ENCODE results near the gene TTC3.
"Not testable (repeated sequence)": the region's sequence is repeated elsewhere in the genome, so short reads cannot be mapped to it uniquely, and the experiment has no call there.

The TTC3 gene

GRCh38 chr21:37072988-37073416 lies at the start of gene TTC3, which contains the start of gene PIGP:
TSS of gene TTC3 (plus strand) at chr21:37073254. CDS start at chr21:37087258, 14,004 bp downstream.
TSS of gene PIGP (minus strand) at chr21:37073071. CDS start at chr21:37072515, 556 bp downstream.
- peak within 1 kb of the TSS; percentile 96 for H3K27ac Mint-ChIP-seq
- peaks cover 6% of the 10 kb centered on the region for H3K36me3 Mint-ChIP-seq
- H3K9me3 Mint-ChIP-seq (ENCODE audit: low read depth) = no peaks in the 10 kb centered on the region
- H3K4me1 Mint-ChIP-seq (ENCODE audit: low read depth) = peaks cover 57% of the 10 kb centered on the region
- H3K4me3 Mint-ChIP-seq = peak within 1 kb of the TSS; percentile 95
- no peaks in the 10 kb centered on the region for H3K27me3 Mint-ChIP-seq

GRCh38 chr21:37026499-37026898 lies 46.6 kb upstream of the TTC3 start:
- no peak overlapping the region for H3K27ac Mint-ChIP-seq
- H3K9me3 Mint-ChIP-seq (ENCODE audit: low read depth) = no peaks in the 10 kb centered on the region
- H3K4me1 Mint-ChIP-seq (ENCODE audit: low read depth) = no peaks in the 10 kb centered on the region

GRCh38 chr21:37028570-37028969 lies 44.5 kb upstream of the TTC3 start:
- H3K27me3 Mint-ChIP-seq = no peaks in the 10 kb centered on the region
- H3K36me3 Mint-ChIP-seq = no peaks in the 10 kb centered on the region
- no peak overlapping the region for H3K4me3 Mint-ChIP-seq
- no peak overlapping the region for H3K27ac Mint-ChIP-seq
- H3K4me1 Mint-ChIP-seq (ENCODE audit: low read depth) = no peaks in the 10 kb centered on the region
- H3K9me3 Mint-ChIP-seq (ENCODE audit: low read depth) = no peaks in the 10 kb centered on the region

More at GRCh38 chr21:37026499-37026898, 46.6 kb upstream of the TTC3 start:
- no peak overlapping the region for H3K4me3 Mint-ChIP-seq
- H3K36me3 Mint-ChIP-seq = no peaks in the 10 kb centered on the region
- H3K27me3 Mint-ChIP-seq = no peaks in the 10 kb centered on the region

- Mint-ChIP-seq H3K27me3 (no peaks in the 10 kb centered on the region), H3K4me1 (ENCODE audit: low read depth) (no peaks in the 10 kb centered on the region), H3K36me3 (no peaks in the 10 kb centered on the region), H3K9me3 (ENCODE audit: low read depth) (no peaks in the 10 kb centered on the region), H3K4me3 (no peak overlapping the region), H3K27ac (no peak overlapping the region)
Measured at GRCh38 chr21:37030864-37031263, 42.2 kb upstream of the TTC3 start.

GRCh38 chr21:37032293-37032692 lies 40.8 kb upstream of the TTC3 start:
- Mint-ChIP-seq H3K27ac (no peak overlapping the region), H3K4me1 (ENCODE audit: low read depth) (no peaks in the 10 kb centered on the region), H3K9me3 (ENCODE audit: low read depth) (no peaks in the 10 kb centered on the region), H3K36me3 (no peaks in the 10 kb centered on the region), H3K4me3 (no peak overlapping the region), H3K27me3 (no peaks in the 10 kb centered on the region)

- no peak overlapping the region for H3K4me3 Mint-ChIP-seq
- H3K9me3 Mint-ChIP-seq (ENCODE audit: low read depth) = no peaks in the 10 kb centered on the region
- no peak overlapping the region for H3K27ac Mint-ChIP-seq
- no peaks in the 10 kb centered on the region for H3K4me1 Mint-ChIP-seq (ENCODE audit: low read depth)
- no peaks in the 10 kb centered on the region for H3K36me3 Mint-ChIP-seq
- no peaks in the 10 kb centered on the region for H3K27me3 Mint-ChIP-seq
Measured at GRCh38 chr21:37032877-37033471, 40.1 kb upstream of the TTC3 start.

GRCh38 chr21:37034394-37034793 lies 38.7 kb upstream of the TTC3 start:
- not testable (repeated sequence) for H3K36me3 Mint-ChIP-seq; H3K9me3 Mint-ChIP-seq (ENCODE audit: low read depth); H3K27me3 Mint-ChIP-seq; H3K27ac Mint-ChIP-seq; H3K4me1 Mint-ChIP-seq (ENCODE audit: low read depth); H3K4me3 Mint-ChIP-seq

GRCh38 chr21:37036177-37036576 lies 36.9 kb upstream of the TTC3 start:
- no peak overlapping the region for H3K4me3 Mint-ChIP-seq
- no peaks in the 10 kb centered on the region for H3K36me3 Mint-ChIP-seq
- no peaks in the 10 kb centered on the region for H3K9me3 Mint-ChIP-seq (ENCODE audit: low read depth)
- no peak overlapping the region for H3K27ac Mint-ChIP-seq
- H3K4me1 Mint-ChIP-seq (ENCODE audit: low read depth) = no peaks in the 10 kb centered on the region
- no peaks in the 10 kb centered on the region for H3K27me3 Mint-ChIP-seq

GRCh38 chr21:37039411-37040075 lies 33.5 kb upstream of the TTC3 start:
- no peak overlapping the region for H3K27ac Mint-ChIP-seq
- no peaks in the 10 kb centered on the region for H3K27me3 Mint-ChIP-seq
- H3K4me1 Mint-ChIP-seq (ENCODE audit: low read depth) = peaks cover under 1% of the 10 kb centered on the region
- H3K4me3 Mint-ChIP-seq = no peak overlapping the region
- H3K36me3 Mint-ChIP-seq = no peaks in the 10 kb centered on the region
- H3K9me3 Mint-ChIP-seq (ENCODE audit: low read depth) = no peaks in the 10 kb centered on the region

- H3K36me3 Mint-ChIP-seq = no peaks in the 10 kb centered on the region
- H3K27ac Mint-ChIP-seq = no peak overlapping the region
- H3K4me1 Mint-ChIP-seq (ENCODE audit: low read depth) = peaks cover 6% of the 10 kb centered on the region
- no peak overlapping the region for H3K4me3 Mint-ChIP-seq
- no peaks in the 10 kb centered on the region for H3K9me3 Mint-ChIP-seq (ENCODE audit: low read depth)
- H3K27me3 Mint-ChIP-seq = no peaks in the 10 kb centered on the region
Measured at GRCh38 chr21:37040212-37040611, 32.8 kb upstream of the TTC3 start.

- Mint-ChIP-seq H3K36me3 (peaks cover 2% of the 10 kb centered on the region), H3K9me3 (ENCODE audit: low read depth) (no peaks in the 10 kb centered on the region), H3K4me1 (ENCODE audit: low read depth) (peaks cover 11% of the 10 kb centered on the region), H3K4me3 (no peak overlapping the region), H3K27ac (no peak overlapping the region), H3K27me3 (no peaks in the 10 kb centered on the region)
Measured at GRCh38 chr21:37041706-37042271, 31.3 kb upstream of the TTC3 start.

- no peak overlapping the region for H3K4me3 Mint-ChIP-seq
- no peaks in the 10 kb centered on the region for H3K9me3 Mint-ChIP-seq (ENCODE audit: low read depth)
- no peaks in the 10 kb centered on the region for H3K27me3 Mint-ChIP-seq
- H3K36me3 Mint-ChIP-seq = peaks cover 2% of the 10 kb centered on the region
- peaks cover 11% of the 10 kb centered on the region for H3K4me1 Mint-ChIP-seq (ENCODE audit: low read depth)
- no peak overlapping the region for H3K27ac Mint-ChIP-seq
Measured at GRCh38 chr21:37043818-37044217, 29.2 kb upstream of the TTC3 start.

- Mint-ChIP-seq H3K4me1 (ENCODE audit: low read depth) (peaks cover 11% of the 10 kb centered on the region), H3K27ac (no peak overlapping the region), H3K4me3 (no peak overlapping the region), H3K9me3 (ENCODE audit: low read depth) (no peaks in the 10 kb centered on the region), H3K36me3 (peaks cover 2% of the 10 kb centered on the region), H3K27me3 (no peaks in the 10 kb centered on the region)
Measured at GRCh38 chr21:37044643-37045042, 28.4 kb upstream of the TTC3 start.

GRCh38 chr21:37045149-37045548 lies 27.9 kb upstream of the TTC3 start:
- no peaks in the 10 kb centered on the region for H3K27me3 Mint-ChIP-seq
- peaks cover 11% of the 10 kb centered on the region for H3K4me1 Mint-ChIP-seq (ENCODE audit: low read depth)
- H3K4me3 Mint-ChIP-seq = no peak overlapping the region
- H3K9me3 Mint-ChIP-seq (ENCODE audit: low read depth) = no peaks in the 10 kb centered on the region
- H3K36me3 Mint-ChIP-seq = peaks cover 2% of the 10 kb centered on the region
- H3K27ac Mint-ChIP-seq = no peak overlapping the region

- Mint-ChIP-seq H3K27ac (no peak overlapping the region), H3K9me3 (ENCODE audit: low read depth) (no peaks in the 10 kb centered on the region), H3K27me3 (no peaks in the 10 kb centered on the region), H3K36me3 (peaks cover 2% of the 10 kb centered on the region), H3K4me3 (no peak overlapping the region), H3K4me1 (ENCODE audit: low read depth) (peaks cover 11% of the 10 kb centered on the region)
Measured at GRCh38 chr21:37045556-37045955, 27.5 kb upstream of the TTC3 start.

Data from activated naive CD8-positive, alpha-beta T cell (primary cell).